Measurements from ENCODE around the gene ZBTB49. TPM values are rescaled to one million over a fixed set of nuclear protein-coding genes. Genes with fewer than 3 reads are reported as not detected.

The ZBTB49 gene
- total and polyA plus RNA-seq, 3 donors from 2014 or later = 10.2 to 26.7 (median 14.0) TPM

- Histone ChIP-seq H3K4me1 (no peaks in the 10 kb centered on the region), H3K27ac (no peak overlapping the region), H3K4me3 (no peak overlapping the region), H3K9me3 (no peaks in the 10 kb centered on the region), H3K36me3 (ENCODE audit: low read depth, missing control alignments) (no peaks in the 10 kb centered on the region), H3K27me3 (no peaks in the 10 kb centered on the region)
- WGBS, 2 donors = 94 to 96% methylated on average over 3 of the region's 3 CpGs
- no peak for DNase-seq
- intact Hi-C loops (cut with DNase I; ENCODE audit: low total_unique reads) = no loop called here
- TF ChIP-seq POLR2A (IDR thresholded peaks at IDR 0.05) = no peak
- no peak for TF ChIP-seq CTCF (IDR thresholded peaks at IDR 0.05)
Observed at GRCh38 chr4:4364061-4364460, 74.0 kb downstream of the ZBTB49 start.

- TF ChIP-seq POLR2A (IDR thresholded peaks at IDR 0.05) (no peak), CTCF (IDR thresholded peaks at IDR 0.05) (no peak)
- H3K4me3 ChIP-seq = no peak overlapping the region
- H3K27ac ChIP-seq = no peak overlapping the region
- H3K36me3 ChIP-seq (ENCODE audit: low read depth, missing control alignments) = no peaks in the 10 kb centered on the region
- no peaks in the 10 kb centered on the region for H3K27me3 ChIP-seq
- DNase-seq = no peak
- intact Hi-C loops (cut with DNase I; ENCODE audit: low total_unique reads) = no loop called here
- H3K9me3 ChIP-seq = no peaks in the 10 kb centered on the region
- H3K4me1 ChIP-seq = no peaks in the 10 kb centered on the region
- WGBS, 2 donors = 79% methylated on average over 9 of the region's 9 CpGs
Observed at GRCh38 chr4:4364486-4365208, 74.6 kb downstream of the ZBTB49 start.

GRCh38 chr4:4368809-4369580, 78.9 kb downstream of the ZBTB49 start:
- H3K36me3 ChIP-seq (ENCODE audit: low read depth, missing control alignments) = no peaks in the 10 kb centered on the region
- H3K4me3 ChIP-seq = no peak overlapping the region
- TF ChIP-seq CTCF (IDR thresholded peaks at IDR 0.05) (no peak), POLR2A (IDR thresholded peaks at IDR 0.05) (no peak)
- H3K9me3 ChIP-seq = no peaks in the 10 kb centered on the region
- no peak for DNase-seq
- no peak overlapping the region for H3K27ac ChIP-seq
- intact Hi-C loops (cut with DNase I; ENCODE audit: low total_unique reads) = no loop called here
- H3K4me1 ChIP-seq = no peaks in the 10 kb centered on the region
- no peaks in the 10 kb centered on the region for H3K27me3 ChIP-seq
- 67 to 73% methylated on average over 9 to 11 of the region's 11 CpGs for WGBS, 2 donors

Other genes starting within 250 kb of the ZBTB49 start
- under 1 TPM; 0.25 to 0.63 TPM for gene OTOP1, start 63.3 kb upstream of the ZBTB49 start, total RNA-seq
- not detected for gene OTOP1, start 63.3 kb upstream of the ZBTB49 start, polyA plus RNA-seq (ENCODE audit: insufficient read depth, low read depth, low replicate concordance)
- gene TMEM128, start 42.0 kb upstream of the ZBTB49 start, total RNA-seq = 10 to 100 TPM; 22.3 to 24.6 TPM
- gene TMEM128, start 42.0 kb upstream of the ZBTB49 start, polyA plus RNA-seq (ENCODE audit: insufficient read depth, low read depth, low replicate concordance) = 47.4 TPM
- gene LYAR, start 97 bp upstream of the ZBTB49 start, total RNA-seq = 10 to 100 TPM; 53.8 to 63.2 TPM
- gene LYAR, start 97 bp upstream of the ZBTB49 start, polyA plus RNA-seq (ENCODE audit: insufficient read depth, low read depth, low replicate concordance) = 132 TPM
- 10 to 100 TPM; 30.0 to 67.2 TPM for gene NSG1, start 96.9 kb downstream of the ZBTB49 start, total RNA-seq
- gene NSG1, start 96.9 kb downstream of the ZBTB49 start, polyA plus RNA-seq (ENCODE audit: insufficient read depth, low read depth, low replicate concordance) = 27.5 TPM